SK-N-MC (cell line): ENCODE data around the gene TXNRD2.

Source experiments
- DNase-seq: peaks from one replicate; pipeline ENCODE4 v3.0.0-alpha.2; 2011; ENCODE audit warnings: low read depth, low spot score
- H3K27ac ChIP-seq: fragments of 200-600 bp; sonication (generic); 2 replicates; pipeline ENCODE4 v1.5.1; 2016; ENCODE audit warnings: mixed run types
- H3K36me3 ChIP-seq: fragments of 200-600 bp; sonication (generic); 2 replicates; pipeline ENCODE4 v1.6.1; 2017; ENCODE audit warnings: antibody characterized with exemption, low read length, mixed read lengths; ENCODE audit not compliant: insufficient read depth
- H3K4me3 ChIP-seq: fragments of 200-600 bp; sonication (generic); 2 replicates; pipeline ENCODE4 v1.5.1; 2016
- H3K9ac ChIP-seq: fragments of 200-600 bp; sonication (generic); 2 replicates; pipeline ENCODE4 v1.8.0; 2017; ENCODE audit warnings: mixed run types, mixed read lengths; ENCODE audit not compliant: insufficient read length
- H3K9me3 ChIP-seq: fragments of 200-600 bp; sonication (generic); 2 replicates; pipeline ENCODE4 v1.6.1; 2017; ENCODE audit warnings: low read depth, mild to moderate bottlenecking, antibody characterized with exemption, low read length, moderate library complexity, mixed read lengths
- EZH2 ChIP-seq: fragments of 200-600 bp; sonication (generic); IDR thresholded peaks from one replicate; pipeline ENCODE4 v1.6.1; 2017; ENCODE audit warnings: antibody characterized with exemption
- FOXP2 ChIP-seq: optimal IDR thresholded peaks from 2 replicates; pipeline ENCODE3; 2011; ENCODE audit warnings: mild to moderate bottlenecking, moderate library complexity; ENCODE audit not compliant: insufficient read depth; ENCODE audit errors: extremely low read length, control extremely low read depth
- POLR2AphosphoS5 ChIP-seq: IDR thresholded peaks from 2 replicates; pipeline ENCODE4 v1.6.1; 2012; ENCODE audit warnings: mild to moderate bottlenecking, low read depth, low read length, borderline replicate concordance

The TXNRD2 gene

GRCh38 chr22:19987394-19988306 is 46.0 kb upstream of the TXNRD2 start:
- Histone ChIP-seq H3K9me3 (no peaks in the 10 kb centered on the region), H3K9ac (no peak overlapping the region), H3K4me3 (no peak overlapping the region), H3K36me3 (no peaks in the 10 kb centered on the region), H3K27ac (no peak overlapping the region)
- DNase-seq = no peak
- TF ChIP-seq FOXP2 (no peak), POLR2AphosphoS5 (no peak), EZH2 (no peak)

GRCh38 chr22:19986410-19987341 is 45.1 kb upstream of the TXNRD2 start:
- TF ChIP-seq EZH2 (no peak), FOXP2 (no peak), POLR2AphosphoS5 (no peak; the same call in 1 of the 2 replicates)

GRCh38 chr22:19986011-19986409 is 44.4 kb upstream of the TXNRD2 start:
- Histone ChIP-seq H3K9me3 (no peaks in the 10 kb centered on the region), H3K36me3 (no peaks in the 10 kb centered on the region), H3K9ac (no peak overlapping the region), H3K4me3 (peak overlapping the region; percentile 92), H3K27ac (no peak overlapping the region)
- TF ChIP-seq EZH2 (no peak), FOXP2 (no peak), POLR2AphosphoS5 (no peak)
- DNase-seq = no peak

More at GRCh38 chr22:19986410-19987341, 45.1 kb upstream of the TXNRD2 start:
- Histone ChIP-seq H3K27ac (no peak overlapping the region), H3K9ac (peak overlapping the region; percentile 76), H3K4me3 (peak overlapping the region; percentile 92), H3K36me3 (no peaks in the 10 kb centered on the region), H3K9me3 (no peaks in the 10 kb centered on the region)
- DNase-seq = peak; percentile 47

DNA sequence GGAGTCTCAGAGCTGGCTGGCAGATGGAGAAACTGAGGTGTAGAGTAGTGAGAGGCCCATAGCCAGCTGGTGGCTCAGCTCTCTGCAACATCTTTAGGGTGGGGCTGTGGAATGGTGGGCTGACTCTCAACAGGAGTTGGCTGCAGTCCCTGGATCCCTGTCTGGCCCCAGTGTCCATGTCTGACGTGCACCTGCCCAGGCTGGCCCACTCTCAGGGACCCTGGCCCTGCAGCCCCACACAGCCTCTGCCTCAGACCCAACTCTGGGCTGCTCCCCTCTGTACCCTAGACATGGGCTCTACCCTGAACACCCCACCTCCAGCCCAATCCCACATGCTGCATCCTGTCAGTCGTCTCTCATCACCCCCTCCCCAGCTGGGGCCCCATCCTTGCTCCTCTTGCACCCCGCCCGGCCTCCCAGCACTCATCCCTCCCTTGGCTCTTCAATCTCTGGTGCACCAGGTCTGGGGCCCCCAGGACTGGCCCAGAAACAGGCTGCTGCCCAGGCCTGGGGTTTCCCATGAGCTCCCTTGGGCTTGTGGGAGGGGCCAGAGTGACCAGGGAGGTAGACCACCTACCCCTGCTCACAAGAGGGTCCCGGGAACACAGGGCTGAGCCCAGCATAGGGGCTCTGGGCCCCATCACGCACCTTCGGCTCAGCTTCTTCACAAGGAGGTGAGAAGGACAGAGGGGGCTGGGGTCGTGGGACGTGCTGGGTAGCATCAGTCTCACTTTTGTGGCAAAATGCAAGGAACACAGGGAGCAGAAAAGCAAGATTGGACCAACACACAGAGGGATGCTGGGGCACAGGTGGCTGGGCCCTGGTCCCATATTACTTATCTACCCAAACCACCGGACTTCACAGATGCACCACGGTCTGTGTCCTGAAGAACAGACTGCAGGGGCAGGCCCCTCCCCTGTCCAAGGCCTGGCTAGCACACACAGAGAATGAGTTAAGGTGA is 43.5 kb upstream of the TXNRD2 start:
- Histone ChIP-seq H3K27ac (no peak overlapping the region), H3K36me3 (no peaks in the 10 kb centered on the region), H3K9me3 (no peaks in the 10 kb centered on the region), H3K9ac (no peak overlapping the region), H3K4me3 (no peak overlapping the region)
- DNase-seq = no peak
- TF ChIP-seq POLR2AphosphoS5 = no peak
- no peak for TF ChIP-seq EZH2
- no peak for TF ChIP-seq FOXP2

DNA sequence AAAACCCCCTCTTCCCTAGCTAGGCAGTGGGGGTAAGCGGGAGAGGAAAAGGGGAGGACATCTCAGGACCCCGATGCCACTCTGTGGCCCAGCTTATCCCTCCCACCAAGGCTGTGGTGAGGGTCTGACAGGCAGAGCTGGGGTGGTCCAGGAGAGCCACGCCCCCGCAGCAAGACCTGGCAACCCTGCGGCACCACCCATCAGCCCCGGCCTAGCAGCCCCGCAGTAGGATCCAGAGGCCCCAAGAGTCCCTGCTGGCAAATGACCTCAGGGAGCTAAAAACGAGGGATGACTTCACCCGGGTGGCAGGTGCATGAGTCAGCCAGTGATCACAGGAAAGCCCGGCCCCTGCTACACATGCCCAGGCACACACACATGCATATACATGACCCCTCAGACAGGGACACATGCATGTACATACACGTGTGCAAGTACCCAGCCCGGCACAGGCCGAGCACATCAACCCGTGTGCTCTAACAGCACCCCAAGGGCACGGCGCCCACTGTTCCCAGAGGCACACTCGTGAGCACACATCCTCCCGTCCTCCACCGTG is 42.7 kb upstream of the TXNRD2 start:
- no peaks in the 10 kb centered on the region for H3K9me3 ChIP-seq
- no peak overlapping the region for H3K27ac ChIP-seq
- H3K9ac ChIP-seq = no peak overlapping the region
- no peak overlapping the region for H3K4me3 ChIP-seq
- no peak for DNase-seq
- no peaks in the 10 kb centered on the region for H3K36me3 ChIP-seq
- TF ChIP-seq FOXP2 (no peak), POLR2AphosphoS5 (no peak), EZH2 (no peak)

GRCh38 chr22:19983741-19984140 is 42.1 kb upstream of the TXNRD2 start:
- Histone ChIP-seq H3K27ac (no peak overlapping the region), H3K9me3 (no peaks in the 10 kb centered on the region)
- TF ChIP-seq FOXP2 (no peak), EZH2 (no peak), POLR2AphosphoS5 (no peak)

DNA sequence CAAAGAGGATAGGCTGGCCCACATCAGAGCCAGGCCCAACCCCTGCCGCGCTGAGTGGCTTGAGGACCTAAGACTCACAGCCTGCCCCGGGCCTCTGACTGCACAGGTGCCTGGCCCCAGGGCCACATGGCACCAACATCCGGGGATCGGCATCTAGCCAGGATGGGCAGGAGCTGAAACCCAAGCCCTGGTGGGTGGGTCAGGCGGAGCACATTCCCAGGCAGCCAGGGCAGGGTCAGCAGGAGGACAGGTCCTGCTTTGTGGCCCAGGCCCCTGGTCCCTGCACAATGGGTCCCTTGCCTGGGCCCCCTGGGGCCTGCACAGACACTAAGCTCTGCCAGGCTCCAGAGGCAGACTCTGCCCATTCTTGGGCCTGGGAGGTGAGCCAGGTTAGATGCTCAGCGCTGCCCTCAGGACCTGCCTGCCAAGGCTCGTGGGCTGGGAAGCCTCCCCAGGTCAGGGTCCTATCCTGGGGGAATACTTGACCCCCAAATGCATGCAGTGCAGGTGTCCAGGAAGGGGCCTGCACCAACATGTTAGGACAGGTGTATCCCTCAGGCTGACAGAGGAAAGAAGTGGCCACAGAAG is 41.5 kb upstream of the TXNRD2 start:
- no peak overlapping the region for H3K4me3 ChIP-seq
- H3K9ac ChIP-seq = no peak overlapping the region
- no peak for DNase-seq
- no peaks in the 10 kb centered on the region for H3K36me3 ChIP-seq
- TF ChIP-seq FOXP2 = no peak
- no peak for TF ChIP-seq POLR2AphosphoS5
- TF ChIP-seq EZH2 = no peak
- no peaks in the 10 kb centered on the region for H3K9me3 ChIP-seq
- no peak overlapping the region for H3K27ac ChIP-seq

More at GRCh38 chr22:19983741-19984140, 42.1 kb upstream of the TXNRD2 start:
- Histone ChIP-seq H3K36me3 (no peaks in the 10 kb centered on the region), H3K9ac (no peak overlapping the region), H3K4me3 (no peak overlapping the region)
- DNase-seq = no peak
